ENCODE data around the gene CNR1. TPM values are rescaled to one million over a fixed set of nuclear protein-coding genes. Genes with fewer than 3 reads are reported as not detected.

CNR1 gene
- total RNA-seq, 1 donor from 2014 or later = 0.92 TPM

DNA sequence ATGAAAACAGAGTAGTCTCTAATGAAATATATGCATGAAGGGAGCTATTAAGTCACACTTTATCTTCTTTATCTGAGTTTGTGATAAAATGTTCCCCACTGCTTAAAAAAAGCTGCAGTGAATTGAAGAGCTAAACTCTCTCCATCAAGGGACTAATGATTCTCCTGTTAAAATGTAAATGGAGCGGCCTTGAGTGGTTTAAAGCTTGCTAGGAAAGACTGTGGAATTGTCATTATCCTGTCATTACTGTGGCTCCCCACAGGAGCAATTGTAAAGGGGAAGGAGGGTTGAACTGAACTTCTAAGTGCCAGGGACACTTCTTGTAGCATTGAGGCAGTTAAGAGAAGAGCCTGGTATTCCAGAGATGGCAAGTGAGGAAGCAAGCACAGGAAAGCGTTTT is 17.3 kb upstream of the CNR1 start:
- no peaks in the 10 kb centered on the region for H3K27me3 ChIP-seq (ENCODE audit: control insufficient read depth, insufficient read depth, low read length)
- TF ChIP-seq, protein P1, sequence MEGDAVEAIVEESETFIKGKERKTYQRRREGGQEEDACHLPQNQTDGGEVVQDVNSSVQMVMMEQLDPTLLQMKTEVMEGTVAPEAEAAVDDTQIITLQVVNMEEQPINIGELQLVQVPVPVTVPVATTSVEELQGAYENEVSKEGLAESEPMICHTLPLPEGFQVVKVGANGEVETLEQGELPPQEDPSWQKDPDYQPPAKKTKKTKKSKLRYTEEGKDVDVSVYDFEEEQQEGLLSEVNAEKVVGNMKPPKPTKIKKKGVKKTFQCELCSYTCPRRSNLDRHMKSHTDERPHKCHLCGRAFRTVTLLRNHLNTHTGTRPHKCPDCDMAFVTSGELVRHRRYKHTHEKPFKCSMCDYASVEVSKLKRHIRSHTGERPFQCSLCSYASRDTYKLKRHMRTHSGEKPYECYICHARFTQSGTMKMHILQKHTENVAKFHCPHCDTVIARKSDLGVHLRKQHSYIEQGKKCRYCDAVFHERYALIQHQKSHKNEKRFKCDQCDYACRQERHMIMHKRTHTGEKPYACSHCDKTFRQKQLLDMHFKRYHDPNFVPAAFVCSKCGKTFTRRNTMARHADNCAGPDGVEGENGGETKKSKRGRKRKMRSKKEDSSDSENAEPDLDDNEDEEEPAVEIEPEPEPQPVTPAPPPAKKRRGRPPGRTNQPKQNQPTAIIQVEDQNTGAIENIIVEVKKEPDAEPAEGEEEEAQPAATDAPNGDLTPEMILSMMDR (IDR thresholded peaks at IDR 0.05; ENCODE audit: insufficient read depth, low read length, poor library complexity, severe bottlenecking) = no peak
- no peak overlapping the region for H3K4me3 ChIP-seq (ENCODE audit: low read depth, low read length)
- no peaks in the 10 kb centered on the region for H3K36me3 ChIP-seq (ENCODE audit: control insufficient read depth, insufficient read depth, low read length)
- DNase-seq (ENCODE audit: low read depth) = no peak

DNA sequence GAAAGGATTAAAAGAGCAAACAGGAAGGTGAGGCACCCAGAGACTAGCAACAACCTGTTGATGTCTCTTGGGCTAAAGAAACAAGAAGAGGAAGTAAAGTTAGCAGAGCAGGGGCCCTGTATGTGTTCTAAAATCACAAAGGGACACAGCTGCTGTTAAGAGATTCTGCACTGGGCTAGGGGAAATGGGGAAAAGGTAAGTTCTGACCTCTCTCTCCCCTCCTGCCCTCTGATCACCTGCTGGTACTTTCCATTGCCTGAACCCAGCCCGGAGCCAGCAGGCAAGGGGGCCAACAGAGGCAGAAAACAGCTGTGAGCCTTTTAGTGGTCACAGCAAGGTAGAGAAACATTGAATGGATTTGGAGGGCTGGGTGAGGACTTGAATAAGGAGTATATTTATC is 13.5 kb upstream of the CNR1 start:
- DNase-seq (ENCODE audit: low read depth) = no peak
- no peak overlapping the region for H3K4me3 ChIP-seq (ENCODE audit: low read depth, low read length)
- H3K27me3 ChIP-seq (ENCODE audit: control insufficient read depth, insufficient read depth, low read length) = no peaks in the 10 kb centered on the region
- TF ChIP-seq, protein P1 (IDR thresholded peaks at IDR 0.05; ENCODE audit: insufficient read depth, low read length, poor library complexity, severe bottlenecking) = no peak
- H3K36me3 ChIP-seq (ENCODE audit: control insufficient read depth, insufficient read depth, low read length) = no peaks in the 10 kb centered on the region

DNA sequence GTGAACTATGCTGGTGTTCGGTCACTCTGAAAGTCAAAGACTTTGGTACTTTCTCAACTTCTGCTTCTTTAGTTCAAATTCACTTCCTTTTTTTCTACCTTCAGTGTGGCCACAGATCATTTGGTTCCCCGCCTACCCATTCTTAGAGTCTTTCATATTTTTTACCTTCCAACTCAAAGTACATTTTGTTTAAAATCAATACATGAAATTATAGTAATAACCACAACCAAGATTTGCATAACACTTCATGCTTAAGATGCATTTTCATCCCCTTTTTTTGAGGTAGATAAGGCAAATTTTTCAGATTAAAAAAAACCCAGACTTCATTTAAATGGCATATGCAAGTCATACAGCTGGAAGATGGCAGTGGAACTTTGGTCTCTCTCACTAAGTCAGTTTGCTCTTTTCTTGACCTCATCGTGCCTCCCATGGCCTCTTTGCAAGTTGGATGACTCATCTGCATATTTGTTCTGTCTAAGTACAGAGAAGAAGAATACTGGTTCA is 11.9 kb upstream of the CNR1 start:
- H3K4me3 ChIP-seq (ENCODE audit: low read depth, low read length) = no peak overlapping the region
- TF ChIP-seq, protein P1 (IDR thresholded peaks at IDR 0.05; ENCODE audit: insufficient read depth, low read length, poor library complexity, severe bottlenecking) = no peak
- DNase-seq (ENCODE audit: low read depth) = no peak
- H3K27me3 ChIP-seq (ENCODE audit: control insufficient read depth, insufficient read depth, low read length) = no peaks in the 10 kb centered on the region
- H3K36me3 ChIP-seq (ENCODE audit: control insufficient read depth, insufficient read depth, low read length) = no peaks in the 10 kb centered on the region

DNA sequence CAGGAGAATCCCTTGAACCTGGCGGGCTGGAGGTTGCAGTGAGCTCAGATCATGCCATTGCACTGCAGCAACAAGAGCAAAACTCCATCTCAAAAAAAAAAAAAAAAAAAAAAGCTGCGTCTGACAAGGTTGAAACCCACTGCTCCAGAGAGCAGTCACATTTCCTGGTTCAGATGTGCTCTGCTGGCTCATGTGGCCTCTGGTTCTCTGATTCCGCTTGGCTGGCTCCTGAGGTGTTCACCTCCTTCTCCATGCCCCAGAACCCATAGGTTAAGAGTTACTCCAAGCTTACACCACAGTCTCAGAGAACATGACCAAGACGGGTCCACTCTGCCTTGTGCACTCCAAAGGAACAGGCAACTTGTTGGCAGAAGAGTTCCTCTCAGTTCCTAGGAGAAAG is 8.8 kb upstream of the CNR1 start:
- Histone ChIP-seq H3K36me3 (ENCODE audit: control insufficient read depth, insufficient read depth, low read length) (no peaks in the 10 kb centered on the region), H3K4me3 (ENCODE audit: low read depth, low read length) (no peak overlapping the region), H3K27me3 (ENCODE audit: control insufficient read depth, insufficient read depth, low read length) (no peaks in the 10 kb centered on the region)
- TF ChIP-seq, protein P1 (IDR thresholded peaks at IDR 0.05; ENCODE audit: insufficient read depth, low read length, poor library complexity, severe bottlenecking) = no peak
- DNase-seq (ENCODE audit: low read depth) = no peak

DNA sequence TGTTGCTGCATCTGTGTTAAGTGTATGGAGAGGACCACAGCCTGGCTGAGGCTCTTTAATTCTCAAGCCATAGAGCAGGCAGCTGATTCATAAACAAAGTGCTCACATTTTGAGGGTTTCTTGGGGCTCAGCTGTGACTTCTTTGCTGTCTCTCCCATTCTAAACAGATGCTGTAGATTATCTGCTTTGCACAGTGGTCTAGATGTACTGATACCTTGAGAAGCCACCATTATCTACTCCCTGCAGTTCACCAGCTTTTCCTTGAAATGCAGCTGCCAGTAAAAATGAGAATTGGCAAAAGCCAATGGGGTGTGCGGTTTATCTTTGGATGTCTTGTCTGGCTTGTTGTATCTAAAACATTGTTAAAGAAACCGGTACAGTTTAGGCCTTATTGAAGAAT is 5.2 kb upstream of the CNR1 start:
- no peak for DNase-seq (ENCODE audit: low read depth)
- TF ChIP-seq, protein P1 (IDR thresholded peaks at IDR 0.05; ENCODE audit: insufficient read depth, low read length, poor library complexity, severe bottlenecking) = no peak

DNA sequence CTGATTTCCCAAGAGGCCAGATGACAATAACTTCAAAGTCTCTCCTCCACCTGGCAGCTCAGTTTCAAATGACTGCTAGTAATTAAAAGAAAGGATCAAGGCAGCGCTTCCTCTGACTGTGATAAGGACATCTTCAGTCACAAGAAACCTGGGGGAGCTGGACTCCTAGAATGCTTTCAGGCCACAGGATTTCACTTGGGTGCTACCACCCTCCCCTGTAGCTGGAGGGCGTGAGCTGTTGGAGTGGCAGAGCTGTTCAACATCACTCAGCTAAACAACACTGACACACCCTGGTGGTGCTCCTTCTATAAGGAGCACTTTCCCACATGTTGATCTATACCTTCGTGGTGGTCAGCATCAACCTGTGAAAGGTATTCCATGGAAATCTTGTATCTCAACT is 2.2 kb upstream of the CNR1 start:
- Histone ChIP-seq H3K4me3 (ENCODE audit: low read depth, low read length) (no peak overlapping the region), H3K36me3 (ENCODE audit: control insufficient read depth, insufficient read depth, low read length) (no peaks in the 10 kb centered on the region), H3K27me3 (ENCODE audit: control insufficient read depth, insufficient read depth, low read length) (peaks cover 17% of the 10 kb centered on the region)
- TF ChIP-seq, protein P1 (IDR thresholded peaks at IDR 0.05; ENCODE audit: insufficient read depth, low read length, poor library complexity, severe bottlenecking) = no peak
- DNase-seq (ENCODE audit: low read depth) = no peak

More for the DNA sequence above, 5.2 kb upstream of the CNR1 start:
- no peak overlapping the region for H3K4me3 ChIP-seq (ENCODE audit: low read depth, low read length)
- H3K36me3 ChIP-seq (ENCODE audit: control insufficient read depth, insufficient read depth, low read length) = no peaks in the 10 kb centered on the region
- peaks cover 15% of the 10 kb centered on the region for H3K27me3 ChIP-seq (ENCODE audit: control insufficient read depth, insufficient read depth, low read length)
